ENCODE measurements around the gene SYNGR2.

- TF ChIP-seq CTCF (conservative IDR thresholded peaks at IDR 0.05 in 1 of 2, IDR thresholded peaks at IDR 0.05 in 1 of 2; ENCODE audit: low read depth in 1 of 2, low read length in 2 of 2), result no peak
- TF ChIP-seq EZH2 (IDR thresholded peaks at IDR 0.05; ENCODE audit: low read length, missing control alignments), result no peak
These were observed 36.2 kb upstream of the SYNGR2 start for GRCh38 chr17:78132084-78132676.
